ENCODE measurements around the gene CPOX.
A peak's percentile ranks its signal among the peaks of the same experiment; 100 is the strongest.

CPOX gene

DNA sequence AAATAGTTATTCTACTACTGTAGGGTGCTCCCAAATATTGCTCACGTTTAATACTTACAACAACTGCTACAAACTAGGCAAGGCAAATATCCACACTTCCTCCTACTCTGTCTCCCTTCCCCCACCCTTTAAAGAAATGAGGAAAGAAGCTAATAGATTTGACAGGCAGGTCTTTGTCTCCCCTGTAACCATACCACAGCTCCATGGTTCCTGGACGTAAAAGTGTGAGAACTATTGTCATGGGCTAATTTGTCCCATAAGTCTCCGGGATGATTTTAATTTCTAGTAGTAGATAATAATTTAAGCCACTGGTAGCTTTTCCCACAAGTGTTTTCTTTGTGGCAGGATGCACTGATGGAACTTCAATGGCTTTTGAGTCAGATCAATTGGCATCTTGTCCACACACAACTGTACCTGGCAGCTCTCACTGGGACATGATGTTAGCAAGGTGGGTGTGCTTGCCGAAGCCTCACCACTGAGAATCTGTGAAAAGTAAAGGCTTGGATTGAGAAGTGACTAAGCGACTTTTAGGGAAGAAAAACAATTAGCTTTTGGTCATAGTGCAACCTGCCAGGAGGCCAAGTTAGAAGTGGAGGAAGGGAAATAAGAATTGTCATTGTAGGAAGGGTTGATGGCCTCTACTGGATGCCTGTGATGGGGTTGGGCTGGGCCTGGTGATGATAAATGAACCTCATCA, 1.4 kb upstream of the CPOX start:
- DNase-seq, result no peak

DNA sequence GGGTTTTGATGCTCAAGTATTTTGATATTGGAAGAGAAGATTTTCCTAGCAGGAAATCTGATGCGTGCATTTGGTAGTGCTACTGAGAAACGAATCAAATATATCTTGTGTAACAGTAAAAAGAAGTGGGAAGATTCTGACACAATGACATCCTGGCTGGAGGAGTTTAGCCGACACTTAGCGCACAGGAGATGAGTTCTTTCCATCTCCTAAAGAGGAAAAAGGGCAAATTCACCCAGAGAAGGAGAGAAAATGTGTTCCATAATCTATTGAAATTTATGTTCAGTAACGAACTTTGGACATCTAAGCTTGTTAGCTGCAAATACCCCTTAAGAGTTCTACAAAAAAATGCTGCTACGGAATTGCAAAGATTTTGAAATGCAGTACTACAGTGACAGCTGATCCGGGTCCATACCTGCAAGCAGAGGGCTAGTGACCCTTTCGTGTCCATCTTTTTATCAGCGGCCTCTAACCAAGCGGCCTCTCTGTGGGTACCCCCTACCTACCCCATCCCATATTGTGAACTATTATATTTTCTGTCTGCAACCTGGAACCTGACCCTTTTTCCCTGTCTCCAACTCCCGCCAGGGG, 971 bp downstream of the CPOX start:
- DNase-seq, result no peak

DNA sequence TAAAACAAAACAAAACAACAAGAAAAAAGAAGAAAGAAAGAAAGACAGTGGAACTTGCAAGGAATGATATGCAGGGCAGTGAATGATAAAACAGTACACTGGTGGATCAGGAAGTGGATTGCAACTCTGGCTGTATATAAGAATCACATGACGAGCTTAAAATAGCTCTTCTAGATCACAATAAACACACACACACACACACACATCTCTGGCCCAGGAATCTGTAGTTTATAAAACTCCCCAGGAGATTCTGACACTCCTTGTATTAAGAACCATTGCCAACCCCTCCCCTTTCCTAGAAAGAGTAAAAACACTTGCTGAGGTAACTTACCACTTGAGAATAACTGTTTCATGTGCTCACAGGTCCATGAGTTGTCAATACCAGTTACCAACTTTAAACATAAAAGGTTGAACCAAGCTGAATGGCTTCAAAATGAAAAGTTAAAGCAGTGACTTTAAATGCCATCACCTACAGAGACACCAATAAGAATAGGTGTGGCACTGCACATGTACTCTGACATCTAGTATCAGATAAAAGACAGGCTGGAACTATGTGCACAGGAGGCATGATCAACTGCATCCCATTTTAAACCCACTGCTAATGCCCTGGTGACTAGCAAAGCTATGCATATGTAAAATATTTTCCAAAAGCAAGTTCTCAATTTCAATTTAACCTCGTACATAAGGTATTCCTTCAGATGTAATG, 3.9 kb downstream of the CPOX start:
- DNase-seq, result no peak

DNA sequence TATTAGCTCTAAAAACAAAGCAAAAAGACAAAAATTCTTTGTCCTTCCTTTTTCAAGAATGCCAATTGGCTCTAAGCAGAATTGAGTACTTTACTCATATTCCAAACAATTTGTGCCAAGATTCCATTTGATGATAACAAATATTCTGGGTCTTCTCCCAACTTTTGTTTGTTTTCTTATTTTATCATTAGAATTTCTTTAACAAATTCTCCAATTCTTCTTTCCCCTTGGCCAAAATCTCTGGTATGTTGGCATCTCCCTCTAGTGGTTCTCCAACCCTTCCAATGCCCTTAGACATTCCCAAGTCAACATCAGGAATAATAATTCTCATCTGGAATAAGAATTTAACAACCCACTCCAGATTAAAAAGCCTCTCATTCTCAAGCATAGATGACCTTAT, 5.3 kb downstream of the CPOX start:
- no peak for DNase-seq

DNA sequence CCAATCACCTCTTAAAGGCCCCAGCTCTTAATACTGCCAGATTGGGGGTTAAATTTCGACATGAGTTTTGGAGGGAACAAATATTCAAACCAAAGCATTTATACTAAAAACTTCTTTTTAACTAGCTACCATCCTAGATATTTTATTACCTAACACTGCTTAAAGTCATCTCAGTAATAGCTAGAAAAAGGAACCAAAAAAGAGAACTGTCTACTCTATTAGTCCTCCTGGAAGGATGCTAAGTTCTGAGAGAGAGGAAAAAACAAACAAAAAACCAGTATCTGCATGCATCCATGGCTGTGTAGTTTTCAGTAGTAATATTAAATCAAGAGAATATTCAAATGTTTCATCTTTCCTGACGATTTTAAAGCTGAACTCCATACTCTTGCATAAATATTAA, 5.8 kb downstream of the CPOX start:
- DNase-seq, result no peak

DNA sequence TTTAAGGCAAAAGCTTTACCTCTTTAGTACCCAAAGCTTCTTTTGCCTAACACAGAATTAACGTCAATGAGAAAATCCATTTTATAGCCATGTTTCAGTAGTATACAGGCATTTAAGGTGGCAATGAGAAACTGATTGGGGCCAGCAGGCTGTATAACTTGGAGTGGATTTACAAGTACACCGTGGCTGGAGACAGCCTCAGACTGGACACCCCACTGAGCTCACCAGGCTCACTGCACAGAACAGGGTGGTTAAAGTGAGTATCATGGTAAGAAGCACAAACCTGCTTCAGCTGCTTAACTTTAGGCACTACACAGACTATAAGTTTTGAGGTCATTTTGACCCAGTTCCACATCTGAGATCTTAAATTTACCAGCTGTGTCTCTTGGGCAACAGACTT, 8.9 kb downstream of the CPOX start:
- DNase-seq, result no peak

DNA sequence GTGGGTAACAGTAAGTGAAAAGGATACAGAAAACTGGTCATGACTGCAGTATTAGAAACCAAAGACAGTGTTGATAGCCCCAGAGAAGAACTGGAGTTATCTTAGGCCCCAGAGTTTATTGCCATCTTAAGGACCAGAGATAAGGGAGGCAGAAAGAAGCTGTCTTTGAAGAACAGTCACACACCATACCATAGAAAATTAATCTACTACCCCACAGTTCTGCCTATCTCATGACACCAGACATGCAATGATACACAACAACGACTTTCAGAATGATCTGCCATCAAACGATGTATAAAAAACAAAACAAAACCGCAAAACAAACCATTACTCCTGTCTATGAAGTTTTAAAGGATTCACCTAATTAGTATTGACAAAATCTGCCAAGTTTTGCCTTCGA, 9.6 kb downstream of the CPOX start:
- DNase-seq, result no peak

DNA sequence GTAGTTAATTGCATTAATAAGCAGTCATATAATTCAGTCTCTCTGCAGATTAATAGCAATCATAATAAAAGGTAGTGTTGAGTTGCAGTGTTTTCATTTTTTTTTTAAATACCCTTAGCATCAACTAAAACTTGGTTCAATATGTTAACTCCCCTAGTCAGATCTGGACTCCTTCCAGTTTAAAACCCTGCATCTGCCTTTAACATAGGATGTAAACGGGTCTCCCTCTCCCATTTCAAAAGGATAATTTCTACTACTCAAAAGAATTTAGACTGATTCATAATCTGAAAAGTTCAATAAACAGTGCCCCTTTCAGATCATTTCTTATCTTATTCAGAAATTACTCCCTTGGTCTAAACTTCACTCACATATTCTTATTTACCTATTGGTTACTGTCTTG, 11.4 kb downstream of the CPOX start:
- no peak for DNase-seq

DNA sequence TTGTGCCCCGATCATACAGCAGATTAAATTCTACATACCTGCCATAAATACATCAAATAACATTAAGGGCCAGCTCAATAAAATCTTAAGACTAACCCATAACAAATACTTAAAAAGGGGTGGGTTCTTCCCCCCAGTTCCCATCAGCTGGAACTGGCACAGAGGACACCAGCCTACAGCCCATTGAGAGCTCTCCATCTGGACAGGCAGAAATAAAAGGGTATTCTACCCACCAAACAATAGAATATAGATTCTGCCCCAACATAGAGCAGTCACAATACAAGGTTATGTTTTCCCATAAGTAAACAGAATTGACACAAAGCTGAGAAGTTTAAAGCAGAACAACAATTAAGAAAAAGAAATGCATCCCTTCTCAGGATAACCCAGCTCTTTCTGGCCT, 11.9 kb downstream of the CPOX start:
- DNase-seq, result no peak

DNA sequence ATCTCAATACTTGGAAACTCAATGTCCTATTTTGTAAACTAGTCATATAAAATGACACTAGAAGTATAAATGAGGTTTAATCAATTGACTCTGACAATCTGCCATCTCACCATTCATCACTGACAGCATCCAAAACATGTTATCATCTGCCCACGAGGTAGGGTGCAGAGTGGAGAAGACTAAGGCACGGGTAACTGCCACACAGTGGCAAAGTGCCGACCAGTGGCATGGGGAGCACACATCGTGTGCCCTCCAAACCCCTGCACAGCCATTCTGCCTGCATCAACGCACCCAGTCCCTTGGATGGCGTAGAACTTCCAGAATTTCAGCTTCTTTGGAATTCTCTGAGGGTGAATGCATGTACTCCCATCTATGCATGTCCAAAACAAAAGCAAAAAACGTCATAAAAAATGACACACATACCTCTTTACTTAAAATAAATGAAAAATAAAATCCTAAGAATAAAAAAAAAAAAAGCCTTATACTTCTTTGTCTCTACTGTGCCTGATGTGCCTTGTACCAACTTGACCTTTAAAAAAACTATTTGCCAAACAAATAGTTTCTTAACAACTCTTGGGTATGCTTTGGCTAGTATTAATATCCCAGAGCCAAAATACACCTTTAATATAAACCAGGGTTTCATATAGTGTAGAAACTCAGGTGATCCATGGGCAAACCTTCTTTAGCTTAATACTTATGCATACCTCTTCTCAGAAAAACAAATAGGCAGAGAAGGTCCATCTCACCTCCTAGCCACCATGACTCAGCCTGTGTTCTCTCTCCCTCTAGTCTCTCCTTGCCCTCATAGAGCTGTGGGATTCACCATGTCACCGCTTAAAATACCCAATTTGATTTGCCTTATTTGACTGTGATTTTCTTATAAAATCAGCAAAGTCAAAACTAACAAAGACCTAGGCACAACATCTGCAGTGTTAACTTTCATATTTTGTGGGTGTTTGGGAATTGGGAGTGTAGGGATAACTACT, 12.7 kb downstream of the CPOX start:
- no peak for DNase-seq

DNA sequence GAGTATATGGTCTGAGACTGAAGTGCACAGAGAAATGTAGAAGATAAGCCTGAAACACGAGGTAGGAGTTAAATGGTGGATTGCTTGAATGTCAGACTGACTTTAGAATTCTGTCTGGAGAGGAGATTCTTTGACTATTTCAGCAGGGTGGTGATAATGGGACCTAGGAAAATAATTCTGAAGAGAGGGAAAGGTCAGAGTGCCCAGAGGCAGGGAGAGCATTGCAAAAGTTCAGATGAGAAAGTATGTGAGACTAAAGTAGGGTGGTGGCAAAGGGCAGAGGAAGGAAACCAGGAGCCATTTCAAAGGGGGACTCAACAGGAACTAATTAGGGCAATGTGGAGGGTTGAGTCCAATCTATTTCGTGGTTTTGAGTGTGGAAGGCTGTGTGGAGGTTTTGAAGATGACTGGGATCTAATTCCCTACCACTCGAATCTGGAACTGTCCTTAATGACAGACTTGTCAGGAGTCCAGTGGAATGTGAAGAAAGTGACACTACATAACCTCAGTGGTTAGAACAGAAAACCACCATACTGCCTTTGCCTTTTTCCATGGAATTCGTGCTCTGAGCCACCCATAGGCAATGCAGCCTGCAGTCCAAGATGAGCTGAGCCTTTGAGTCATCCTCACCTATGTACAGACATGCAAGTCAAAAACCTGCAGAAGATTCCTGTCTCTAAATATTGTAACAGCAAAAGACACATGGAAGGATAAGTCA, 16.1 kb downstream of the CPOX start:
- no peak for DNase-seq

DNA sequence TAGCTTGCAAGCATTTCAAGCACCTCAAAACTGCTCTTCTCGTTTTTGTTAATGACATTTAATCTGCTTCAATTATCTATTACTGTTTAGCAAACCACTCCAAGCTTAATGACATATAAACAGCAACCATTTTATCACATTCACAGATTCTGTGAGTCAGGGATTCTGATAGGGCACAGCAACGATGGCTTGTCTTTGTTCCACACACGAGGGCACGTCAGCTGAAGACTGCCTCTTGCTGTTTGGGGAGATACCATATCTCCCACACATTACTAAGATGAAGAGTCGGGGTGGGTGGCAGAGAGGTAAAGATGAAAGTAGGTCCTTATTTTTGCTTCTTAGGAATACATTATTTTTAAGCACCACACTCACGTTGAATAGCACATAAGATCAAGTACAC, 19.3 kb downstream of the CPOX start:
- DNase-seq, result no peak

DNA sequence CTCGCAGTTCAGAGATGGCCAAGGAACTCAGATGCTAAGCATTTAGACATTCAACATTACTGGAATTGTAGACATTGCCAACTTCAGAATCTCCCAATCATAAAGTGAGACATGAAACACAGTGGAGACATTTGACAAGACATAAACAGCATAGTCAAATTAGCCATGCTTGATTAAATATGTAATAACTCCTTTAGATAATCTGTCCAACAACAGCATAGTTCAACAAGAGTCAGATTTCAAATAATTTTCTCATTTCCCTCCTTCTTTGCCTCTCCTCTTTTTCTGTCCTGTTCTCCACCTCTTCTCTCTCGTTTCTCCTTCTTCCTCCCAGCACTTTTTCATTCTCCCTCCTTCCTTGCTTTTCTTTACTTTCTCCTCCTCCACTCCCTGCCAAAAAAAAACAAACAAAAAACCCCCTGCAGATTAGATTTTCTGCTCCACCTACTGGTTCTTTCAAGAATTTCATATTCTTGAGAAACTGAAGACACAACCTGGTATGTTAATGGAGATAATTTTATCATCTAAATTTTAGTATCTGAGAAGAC, 20.2 kb downstream of the CPOX start:
- DNase-seq, result peak in 1 of 2 donors; percentile 60

DNA sequence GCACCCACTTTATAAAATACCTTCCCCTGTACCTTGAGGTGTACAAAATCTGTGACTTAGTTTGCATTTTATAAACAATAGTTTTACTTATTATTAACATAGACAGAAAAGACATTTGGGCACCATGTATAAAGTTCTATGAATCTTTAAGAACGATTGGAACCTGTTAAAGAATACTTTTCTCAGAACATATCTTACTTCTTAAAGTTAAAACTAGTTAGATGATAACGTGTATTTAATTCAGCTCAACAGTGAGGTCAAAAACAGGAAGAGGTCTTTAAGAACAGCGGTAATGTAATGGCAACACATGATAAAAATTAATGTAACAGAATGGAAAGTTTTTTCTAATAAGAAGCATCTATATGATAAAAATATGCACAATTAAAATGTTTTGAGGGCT, 25.0 kb downstream of the CPOX start:
- no peak for DNase-seq

DNA sequence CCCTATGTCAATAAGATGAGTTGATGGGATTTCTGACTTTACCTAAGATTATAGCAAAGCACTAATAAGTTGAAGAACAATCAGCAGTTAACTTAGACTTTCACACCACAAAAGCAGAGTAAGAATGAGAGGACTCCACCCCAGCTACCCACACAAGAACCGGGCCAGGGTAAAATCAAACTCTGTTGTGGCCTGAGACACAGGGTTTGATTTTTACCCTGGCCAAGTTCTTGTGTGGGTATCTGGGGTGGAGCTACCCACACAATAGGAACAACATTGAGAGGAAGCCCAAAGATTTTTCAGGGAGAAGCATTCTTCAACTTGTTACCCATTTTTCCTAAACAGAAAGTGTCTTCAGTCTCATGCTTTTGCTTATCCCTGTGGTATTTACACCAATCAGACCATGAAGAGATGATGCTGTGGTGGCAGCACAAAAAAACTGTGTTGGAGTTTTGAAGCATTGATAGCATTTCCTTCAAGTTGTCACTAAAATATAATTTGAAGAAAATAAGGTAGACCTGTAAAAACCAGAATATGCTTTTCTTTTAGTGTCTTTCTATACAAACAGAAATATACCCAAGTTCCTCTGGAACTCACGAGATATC, 25.6 kb downstream of the CPOX start:
- no peak for DNase-seq

DNA sequence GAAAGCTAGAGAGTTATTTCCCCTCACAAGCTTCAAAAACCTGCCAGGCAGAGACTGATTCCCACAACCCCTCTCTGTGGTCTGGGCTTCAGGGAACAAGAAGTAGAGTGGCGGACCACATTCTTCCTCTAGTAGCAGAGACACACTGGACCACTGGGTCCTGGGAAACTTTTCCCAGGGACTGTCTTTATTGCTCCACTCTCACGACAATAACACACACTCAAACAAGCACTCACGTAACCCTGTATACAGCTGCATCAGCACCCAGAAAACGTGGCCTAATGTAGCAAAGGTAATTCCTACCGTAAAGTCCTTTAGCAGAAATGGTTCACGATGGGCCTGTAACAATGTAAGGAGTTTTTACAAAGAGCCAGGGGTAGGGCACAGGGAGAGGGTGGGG, 27.6 kb downstream of the CPOX start:
- DNase-seq, result no peak

DNA sequence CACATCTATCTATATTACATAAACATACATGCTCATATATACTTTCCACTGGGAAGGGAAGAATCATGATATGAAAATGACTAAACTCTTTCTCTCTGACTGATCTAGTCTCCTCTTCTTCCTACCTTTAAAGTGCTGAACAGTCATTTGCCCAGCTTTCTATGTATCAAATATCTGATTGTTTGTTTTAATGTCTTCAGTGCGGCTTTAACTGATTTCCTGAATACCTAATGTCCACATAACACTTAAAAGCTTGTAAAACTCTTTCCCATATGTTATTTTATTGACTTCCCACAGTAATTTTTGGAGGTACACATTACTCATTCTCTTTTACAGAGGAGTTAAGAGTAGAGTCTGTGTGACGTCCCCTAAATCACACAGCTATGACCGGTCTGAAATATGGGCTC, 28.2 kb downstream of the CPOX start:
- DNase-seq, result no peak

DNA sequence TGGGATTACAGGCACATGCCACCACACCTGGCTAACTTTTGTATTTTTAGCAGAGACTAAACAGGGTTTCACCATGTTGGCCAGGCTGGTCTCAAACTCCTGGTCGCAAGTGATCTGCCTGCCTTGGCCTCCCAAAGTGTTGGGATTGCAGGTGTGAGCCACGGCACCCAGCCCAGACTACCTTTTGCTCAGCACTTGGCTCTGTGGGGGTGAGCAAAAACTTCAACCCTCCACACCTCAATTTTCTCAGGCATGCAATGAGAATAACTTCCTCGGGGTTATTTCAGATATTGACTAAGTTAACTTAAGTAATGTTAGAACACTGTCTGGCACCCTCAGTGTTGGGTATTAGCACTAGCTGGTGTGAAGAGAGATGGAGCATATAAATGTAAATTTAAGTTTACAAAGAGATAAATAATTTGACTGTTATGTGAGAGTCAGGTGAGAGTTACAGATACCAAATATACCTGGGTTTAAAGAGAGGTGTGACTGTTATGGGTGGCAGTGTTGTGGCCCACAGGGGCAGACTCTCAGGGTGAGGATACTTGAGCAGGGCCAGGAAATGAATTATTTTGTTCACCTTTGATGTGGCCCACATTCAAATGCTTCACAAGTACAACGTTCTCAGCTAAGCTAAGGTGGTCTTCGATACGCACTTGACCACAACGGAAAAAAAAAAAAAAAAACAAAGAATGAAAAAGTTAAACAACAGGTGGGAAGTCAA, 29.0 kb downstream of the CPOX start:
- peak; percentile 25 to 77 for DNase-seq

DNA sequence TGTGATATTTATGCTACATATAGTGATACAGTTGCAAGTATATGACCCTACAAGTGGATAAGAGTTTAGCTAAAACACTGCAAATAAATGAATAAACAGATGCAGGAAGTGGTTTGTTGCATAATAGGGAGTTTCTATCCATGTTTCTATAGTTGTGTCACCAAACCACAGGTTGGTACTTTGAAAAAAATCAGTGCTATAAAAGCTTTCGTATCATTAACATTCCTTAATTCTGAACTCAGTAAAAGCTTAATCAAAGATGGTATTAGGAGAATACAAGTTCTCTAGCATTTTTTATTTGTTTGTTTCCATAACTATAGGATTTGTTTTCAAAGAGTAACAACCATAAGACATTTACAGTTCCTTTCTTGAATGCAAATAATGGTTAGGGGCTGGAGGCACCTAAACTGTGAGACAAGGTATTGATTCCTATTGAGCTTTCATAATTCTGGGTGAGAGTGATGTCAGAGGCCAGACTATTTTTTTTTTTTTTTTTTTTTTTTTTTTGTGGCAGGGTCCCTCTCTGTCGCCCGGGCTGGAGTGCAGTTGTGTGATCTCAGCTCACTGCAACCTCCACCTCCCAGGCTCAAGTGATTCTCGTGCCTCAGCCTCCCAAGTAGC, 29.6 kb downstream of the CPOX start:
- peak in 1 of 2 donors; percentile 79 for DNase-seq

DNA sequence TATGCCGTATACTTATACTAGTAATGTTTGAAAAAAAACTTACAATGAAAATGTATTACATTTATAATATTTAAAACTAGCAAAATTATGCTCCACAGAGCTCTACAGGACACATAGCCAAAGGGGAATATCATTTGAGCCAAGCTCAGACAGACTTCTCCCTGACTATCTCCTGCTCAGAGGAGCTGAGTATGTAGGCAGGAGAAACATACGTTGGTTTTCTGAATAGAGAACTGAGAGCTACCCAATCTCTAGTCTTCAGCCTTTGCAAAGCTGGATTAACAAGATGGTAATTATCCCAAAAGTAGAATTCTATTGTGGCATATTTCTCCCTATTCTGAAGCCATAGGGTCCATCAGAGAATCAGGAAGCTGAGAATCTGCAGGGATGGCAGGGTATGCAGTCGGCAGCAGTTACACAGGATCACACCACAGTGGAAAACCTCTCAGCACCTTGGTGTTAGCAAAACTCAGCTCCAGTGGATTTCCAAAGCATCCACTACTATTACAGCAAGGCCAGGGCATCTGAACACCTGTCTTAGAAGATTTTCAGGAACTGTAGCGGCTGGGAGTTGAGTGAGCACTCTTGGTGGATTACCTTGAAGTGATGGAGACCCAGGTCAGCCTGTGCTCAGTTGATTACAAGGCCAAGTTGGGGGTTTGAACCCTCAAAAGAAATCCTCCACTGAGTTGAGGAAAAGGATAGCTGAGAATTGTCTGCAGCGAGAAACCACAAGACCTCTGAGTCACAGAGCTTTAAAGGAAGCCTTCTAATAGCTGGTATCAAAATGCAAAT, 31.5 kb downstream of the CPOX start:
- peak in 1 of 2 donors; percentile 59 for DNase-seq

Data from CD4-positive, alpha-beta T cell treated with Interferon alpha-2 for 1 hour (primary cell).